ENCODE measurements around the gene PSMA6. TPM values are rescaled to one million over a fixed set of nuclear protein-coding genes. Genes with fewer than 3 reads are reported as not detected.

PSMA6 gene
- 100 to 1,000 TPM in 2 of 4 donors, 10 to 100 TPM in 2; 62.7 to 175 (median 102) TPM for total RNA-seq

GRCh38 chr14:35292051-35292769, at the start of gene PSMA6:
PSMA6 (plus strand) TSS chr14:35292382; CDS start chr14:35292477, 95 bp downstream.
- intact Hi-C loops (cut with DNase I; ENCODE audit: low total_unique reads): no loop called here
- peak; percentile 99 to 100 for DNase-seq (ENCODE audit: low spot score in 2 of 2)
- peak in 1 of 3 donors; percentile 23 for TF ChIP-seq CTCF (IDR thresholded peaks at IDR 0.05)
- TF ChIP-seq POLR2A (IDR thresholded peaks at IDR 0.05): no peak
- 0% methylated on average over 39 to 40 of the region's 40 CpGs for WGBS, 2 donors
- H3K4me3 ChIP-seq (ENCODE audit: low read depth, poor library complexity, severe bottlenecking): peak within 1 kb of the TSS; percentile 73

GRCh38 chr14:35242599-35243311, 49.4 kb upstream of the PSMA6 start:
- TF ChIP-seq CTCF (IDR thresholded peaks at IDR 0.05) (no peak), POLR2A (IDR thresholded peaks at IDR 0.05) (no peak)
- H3K4me3 ChIP-seq (ENCODE audit: low read depth, poor library complexity, severe bottlenecking): no peak overlapping the region
- intact Hi-C loops (cut with DNase I; ENCODE audit: low total_unique reads): no loop called here
- DNase-seq (ENCODE audit: low spot score in 2 of 2): no peak
- 96 to 98% methylated on average over 5 of the region's 5 CpGs for WGBS, 2 donors

- 90 to 92% methylated on average over 2 of the region's 2 CpGs for WGBS, 2 donors
- intact Hi-C loops (cut with DNase I; ENCODE audit: low total_unique reads): no loop called here
- DNase-seq (ENCODE audit: low spot score in 2 of 2): no peak
- H3K4me3 ChIP-seq (ENCODE audit: low read depth, poor library complexity, severe bottlenecking): no peak overlapping the region
- no peak for TF ChIP-seq CTCF (IDR thresholded peaks at IDR 0.05)
- no peak for TF ChIP-seq POLR2A (IDR thresholded peaks at IDR 0.05)
These were observed 48.2 kb upstream of the PSMA6 start for GRCh38 chr14:35243956-35244355.

GRCh38 chr14:35244542-35244941, 47.6 kb upstream of the PSMA6 start:
- H3K4me3 ChIP-seq (ENCODE audit: low read depth, poor library complexity, severe bottlenecking): no peak overlapping the region
- intact Hi-C loops (cut with DNase I; ENCODE audit: low total_unique reads): no loop called here
- TF ChIP-seq CTCF (IDR thresholded peaks at IDR 0.05): no peak
- no peak for TF ChIP-seq POLR2A (IDR thresholded peaks at IDR 0.05)

GRCh38 chr14:35245051-35245450, 47.1 kb upstream of the PSMA6 start:
- no peak overlapping the region for H3K4me3 ChIP-seq (ENCODE audit: low read depth, poor library complexity, severe bottlenecking)
- 96 to 98% methylated on average over 4 of the region's 4 CpGs for WGBS, 2 donors
- intact Hi-C loops (cut with DNase I; ENCODE audit: low total_unique reads): no loop called here
- no peak for TF ChIP-seq POLR2A (IDR thresholded peaks at IDR 0.05)
- no peak for TF ChIP-seq CTCF (IDR thresholded peaks at IDR 0.05)
- DNase-seq (ENCODE audit: low spot score in 2 of 2): no peak

More at GRCh38 chr14:35244542-35244941, 47.6 kb upstream of the PSMA6 start:
- no peak for DNase-seq (ENCODE audit: low spot score in 2 of 2)
- 92% methylated on average over 4 of the region's 4 CpGs for WGBS, 2 donors
